Neuronal stem cell (in vitro differentiated cells): ENCODE results near the gene GXYLT2. TPM values are rescaled to one million over a fixed set of nuclear protein-coding genes. Genes with fewer than 3 reads are reported as not detected.

ENCODE experiments used
- DNase-seq: peaks from one replicate; pipeline ENCODE4 v3.0.0-alpha.2; 2013; ENCODE audit warnings: low spot score
- H2AFZ ChIP-seq: one replicate; pipeline ENCODE4 v1.6.1; 2013; ENCODE audit warnings: mild to moderate bottlenecking, low read length, inconsistent platforms
- H2AK5ac ChIP-seq: 2 replicates; pipeline ENCODE4 v1.6.1; 2013; ENCODE audit warnings: low read depth, mild to moderate bottlenecking, inconsistent platforms, low read length, moderate library complexity, mixed read lengths
- H2BK120ac ChIP-seq: 2 replicates; pipeline ENCODE4 v1.6.1; 2013; ENCODE audit warnings: low read depth, mild to moderate bottlenecking, inconsistent platforms, low read length, moderate library complexity, mixed read lengths
- H2BK12ac ChIP-seq: one replicate; pipeline ENCODE4 v1.6.1; 2013; ENCODE audit warnings: low read length, inconsistent platforms
- H2BK15ac ChIP-seq: 2 replicates; pipeline ENCODE4 v1.6.1; 2013; ENCODE audit warnings: mild to moderate bottlenecking, low read length, inconsistent platforms, mixed read lengths
- H2BK5ac ChIP-seq: one replicate; pipeline ENCODE4 v1.6.1; 2013; ENCODE audit warnings: inconsistent platforms, mild to moderate bottlenecking, low read length, moderate library complexity
- H3K14ac ChIP-seq: one replicate; pipeline ENCODE4 v1.6.1; 2013; ENCODE audit warnings: low read length, inconsistent platforms
- H3K18ac ChIP-seq: 2 replicates; pipeline ENCODE4 v1.6.1; 2013; ENCODE audit warnings: low read length, inconsistent platforms
- H3K23ac ChIP-seq: 2 replicates; pipeline ENCODE4 v1.6.1; 2013; ENCODE audit warnings: low read depth, mild to moderate bottlenecking, mixed read lengths, low read length, inconsistent platforms; ENCODE audit not compliant: poor library complexity
- H3K27ac ChIP-seq: replicated peaks from 3 replicates; pipeline ENCODE4 v1.5.1; 2013; ENCODE audit warnings: low read length, inconsistent platforms
- H3K27me3 ChIP-seq, 3 experiments: 2 replicates each; pipeline ENCODE4 v1.6.1; 2013; ENCODE audit warnings: low read length in 3 of 3, mild to moderate bottlenecking in 2 of 3, inconsistent platforms in 1 of 3, low read depth in 1 of 3, mixed read lengths in 1 of 3, moderate library complexity in 1 of 3; ENCODE audit not compliant: control insufficient read depth in 3 of 3, insufficient read depth in 3 of 3
- H3K36me3 ChIP-seq, 2 donors: replicated peaks in 1 of 2; 2 replicates each; pipeline ENCODE4 v1.6.1; 2013; ENCODE audit warnings: low read length in 2 of 2; ENCODE audit not compliant: control insufficient read depth in 2 of 2, insufficient read depth in 2 of 2
- H3K4ac ChIP-seq: 2 replicates; pipeline ENCODE4 v1.6.1; 2013; ENCODE audit warnings: inconsistent platforms, mild to moderate bottlenecking, low read length, moderate library complexity
- H3K4me1 ChIP-seq, 2 donors: 1 replicate in 1 of 2; 2 replicates in 1 of 2; pipeline ENCODE4 v1.6.1; 2013; ENCODE audit warnings: low read length in 2 of 2, low read depth in 1 of 2; ENCODE audit not compliant: control insufficient read depth in 2 of 2, insufficient read depth in 1 of 2
- H3K4me2 ChIP-seq: one replicate; pipeline ENCODE4 v1.6.1; 2013; ENCODE audit warnings: mild to moderate bottlenecking, low read length, inconsistent platforms; ENCODE audit not compliant: insufficient read depth, poor library complexity, severe bottlenecking
- H3K4me3 ChIP-seq, 2 donors: 2 replicates each; pipeline ENCODE4 v1.5.1; 2013; ENCODE audit warnings: low read length in 2 of 2, mild to moderate bottlenecking in 2 of 2, inconsistent platforms in 1 of 2, moderate library complexity in 1 of 2
- H3K79me1 ChIP-seq: one replicate; pipeline ENCODE4 v1.6.1; 2013; ENCODE audit warnings: low read depth, mild to moderate bottlenecking, inconsistent platforms, low read length, moderate library complexity
- H3K9ac ChIP-seq: one replicate; pipeline ENCODE4 v1.6.1; 2013; ENCODE audit warnings: mild to moderate bottlenecking, low read depth, low read length, inconsistent platforms; ENCODE audit not compliant: poor library complexity
- H3K9me3 ChIP-seq, 2 donors: replicated peaks in 1 of 2; 2 replicates each; pipeline versions ENCODE3 to v1.6.1; 2013; ENCODE audit warnings: low read length in 2 of 2, mild to moderate bottlenecking in 2 of 2, inconsistent platforms in 1 of 2, low read depth in 1 of 2, mixed read lengths in 1 of 2, moderate library complexity in 1 of 2; ENCODE audit not compliant: control insufficient read depth in 2 of 2, insufficient read depth in 1 of 2
- H4K8ac ChIP-seq: one replicate; pipeline ENCODE4 v1.6.1; 2013; ENCODE audit warnings: low read depth, mild to moderate bottlenecking, inconsistent platforms, low read length, moderate library complexity
- H4K91ac ChIP-seq: one replicate; pipeline ENCODE4 v1.6.1; 2013; ENCODE audit warnings: low read length, low read depth, mild to moderate bottlenecking, inconsistent platforms; ENCODE audit not compliant: poor library complexity
- whole genome bisulfite sequencing, 2 donors: extraction: QIAGEN DNeasy Blood & Tissue Kit; methylation state at CpG; one replicate each; pipeline ENCODE4 v1.1.7; 2013; ENCODE audit warnings: missing lambda C conversion rate in 2 of 2, mixed read lengths in 1 of 2; ENCODE audit not compliant: insufficient read length in 2 of 2, insufficient replicate concordance in 1 of 2; ENCODE audit errors: extremely low coverage in 2 of 2; 5-methylcytosine and 5-hydroxymethylcytosine counted together
- polyA plus RNA-seq, 2 experiments: library from polyadenylated mRNA; stranded (reverse); fragments of 200-250 nt; gene quantifications; one replicate each; pipeline ENCODE4 v1.2.3, GENCODE V29; 2013

Gene GXYLT2
- 0.07 TPM for polyA plus RNA-seq (2013, experiment 1 of 2)
- 0.04 TPM for polyA plus RNA-seq (2013, experiment 2 of 2)

- H2AK5ac ChIP-seq: no peak within 1 kb of the TSS
- no peak within 1 kb of the TSS for H3K4ac ChIP-seq
- no peak within 1 kb of the TSS for H4K91ac ChIP-seq
- no peaks in the 10 kb centered on the region for H3K79me1 ChIP-seq
- no peaks in the 10 kb centered on the region for H3K36me3 ChIP-seq
- peaks cover 0 to 92% (median 40%) of the 10 kb centered on the region in 3 experiments for H3K27me3 ChIP-seq
- H3K4me2 ChIP-seq: peak within 1 kb of the TSS; percentile 73
- no CpG with 5 or more reads among the region's 96 CpGs for WGBS, 2 donors
- peaks cover 7 to 13% of the 10 kb centered on the region in 2 donors for H3K4me1 ChIP-seq
- DNase-seq: peak; percentile 67
- no peak within 1 kb of the TSS for H2BK5ac ChIP-seq
- no peak within 1 kb of the TSS for H3K18ac ChIP-seq
- no peak within 1 kb of the TSS for H3K9ac ChIP-seq
- H3K4me3 ChIP-seq: peak within 1 kb of the TSS; percentile 27 to 77
- H2BK12ac ChIP-seq: no peak within 1 kb of the TSS
- no peak within 1 kb of the TSS for H4K8ac ChIP-seq
- H3K9me3 ChIP-seq: peaks cover 0 to 24% of the 10 kb centered on the region in 2 donors
- no peak within 1 kb of the TSS for H3K14ac ChIP-seq
- H3K23ac ChIP-seq: no peak within 1 kb of the TSS
- H2BK15ac ChIP-seq: no peak within 1 kb of the TSS
- no peak within 1 kb of the TSS for H3K27ac ChIP-seq
- peak within 1 kb of the TSS; percentile 36 for H2AFZ ChIP-seq
- H2BK120ac ChIP-seq: no peak within 1 kb of the TSS
Measured at GRCh38 chr3:72887705-72888545, at the start of gene GXYLT2. GXYLT2 (plus strand) TSS chr3:72888046; CDS start chr3:72888234, 188 bp downstream.

GRCh38 chr3:72839057-72839456, 48.8 kb upstream of the GXYLT2 start:
- no peak overlapping the region for H3K14ac ChIP-seq

GRCh38 chr3:72844436-72844993, 43.3 kb upstream of the GXYLT2 start:
- no CpG with 5 or more reads among the region's 1 CpG for WGBS, 2 donors
- H3K4me2 ChIP-seq: no peak overlapping the region

More at GRCh38 chr3:72839057-72839456, 48.8 kb upstream of the GXYLT2 start:
- Histone ChIP-seq H2BK5ac (no peak overlapping the region), H2BK15ac (no peak overlapping the region), H3K23ac (no peak overlapping the region), H3K4ac (no peak overlapping the region), H4K8ac (no peak overlapping the region), H3K4me3 (no peak overlapping the region), H2AFZ (no peak overlapping the region), H3K4me1 (no peaks in the 10 kb centered on the region), H3K36me3 (peaks cover 7 to 39% of the 10 kb centered on the region in 2 donors), H2BK120ac (no peak overlapping the region), H2AK5ac (no peak overlapping the region), H3K9ac (no peak overlapping the region), H3K18ac (no peak overlapping the region), H2BK12ac (no peak overlapping the region), H3K9me3 (peaks cover 0 to 11% of the 10 kb centered on the region in 2 donors), H3K27ac (no peak overlapping the region), H3K79me1 (no peaks in the 10 kb centered on the region), H3K27me3 (no peaks in the 10 kb centered on the region), H4K91ac (no peak overlapping the region), H3K4me2 (no peak overlapping the region)
- no CpG with 5 or more reads among the region's 3 CpGs for WGBS, 2 donors
- no peak for DNase-seq

GRCh38 chr3:72846166-72846565, 41.7 kb upstream of the GXYLT2 start:
- H2BK5ac ChIP-seq: no peak overlapping the region
- H3K18ac ChIP-seq: no peak overlapping the region
- no peak overlapping the region for H3K9ac ChIP-seq
- no peak overlapping the region for H4K8ac ChIP-seq
- no peak overlapping the region for H3K23ac ChIP-seq
- DNase-seq: no peak
- no peak overlapping the region for H2BK12ac ChIP-seq
- H4K91ac ChIP-seq: no peak overlapping the region
- H2AFZ ChIP-seq: no peak overlapping the region
- H3K4me1 ChIP-seq: peaks cover 3 to 4% of the 10 kb centered on the region in 2 donors
- H3K4me2 ChIP-seq: no peak overlapping the region
- H2AK5ac ChIP-seq: no peak overlapping the region
- no peak overlapping the region for H2BK15ac ChIP-seq
- peaks cover 5 to 14% of the 10 kb centered on the region in 2 donors for H3K36me3 ChIP-seq
- H3K4ac ChIP-seq: no peak overlapping the region
- H3K27ac ChIP-seq: no peak overlapping the region
- peaks cover 0 to 24% (median 19%) of the 10 kb centered on the region in 3 experiments for H3K27me3 ChIP-seq
- no peak overlapping the region for H2BK120ac ChIP-seq
- H3K9me3 ChIP-seq: peaks cover 0 to 10% of the 10 kb centered on the region in 2 donors
- no CpG with 5 or more reads among the region's 10 CpGs for WGBS, 2 donors
- H3K14ac ChIP-seq: no peak overlapping the region
- H3K4me3 ChIP-seq: no peak overlapping the region
- H3K79me1 ChIP-seq: peaks cover 2% of the 10 kb centered on the region

More at GRCh38 chr3:72844436-72844993, 43.3 kb upstream of the GXYLT2 start:
- peaks cover 0 to 16% (median 10%) of the 10 kb centered on the region in 3 experiments for H3K27me3 ChIP-seq
- H4K8ac ChIP-seq: no peak overlapping the region
- no peak overlapping the region for H2AK5ac ChIP-seq
- H3K4me1 ChIP-seq: peaks cover 3 to 4% of the 10 kb centered on the region in 2 donors
- H4K91ac ChIP-seq: no peak overlapping the region
- peaks cover 5 to 24% of the 10 kb centered on the region in 2 donors for H3K36me3 ChIP-seq
- H3K23ac ChIP-seq: no peak overlapping the region
- H2BK12ac ChIP-seq: no peak overlapping the region
- no peak overlapping the region for H2BK120ac ChIP-seq
- H3K9ac ChIP-seq: no peak overlapping the region
- H3K27ac ChIP-seq: no peak overlapping the region
- no peak overlapping the region for H2AFZ ChIP-seq
- no peak overlapping the region for H3K4me3 ChIP-seq
- H2BK5ac ChIP-seq: no peak overlapping the region
- peaks cover 0 to 11% of the 10 kb centered on the region in 2 donors for H3K9me3 ChIP-seq
- H3K79me1 ChIP-seq: peaks cover 2% of the 10 kb centered on the region
- H2BK15ac ChIP-seq: no peak overlapping the region
- DNase-seq: no peak
- no peak overlapping the region for H3K4ac ChIP-seq
- H3K14ac ChIP-seq: no peak overlapping the region
- H3K18ac ChIP-seq: no peak overlapping the region
